GM12892 (cell line): ENCODE measurements around the gene ZDHHC24.

Source experiments
- POLR2A ChIP-seq: IDR thresholded peaks from 2 replicates; pipeline ENCODE4 v1.6.1; 2011; ENCODE audit warnings: low read depth, low read length, control low read depth
- POLR2AphosphoS5 ChIP-seq: IDR thresholded peaks from 2 replicates; pipeline ENCODE4 v1.6.1; 2011; ENCODE audit warnings: low read depth, low read length, control low read depth

DNA sequence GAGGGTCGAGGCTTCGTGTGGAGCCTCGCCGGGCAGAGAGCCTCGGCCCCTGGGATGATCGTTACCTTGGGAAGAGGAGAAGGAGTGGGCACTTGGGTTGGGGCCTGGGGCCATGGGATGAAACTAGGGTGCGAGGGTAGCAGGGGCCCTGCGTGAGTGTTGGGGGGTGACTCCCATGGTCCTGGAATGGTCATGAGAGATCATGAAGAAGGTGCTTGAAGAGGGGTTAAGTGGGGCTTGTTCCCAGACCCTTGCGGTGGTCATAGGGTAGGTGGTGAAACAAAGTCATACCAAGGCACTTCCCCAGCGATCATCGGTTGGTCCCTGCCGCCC lies 47.4 kb upstream of the ZDHHC24 start:
- TF ChIP-seq POLR2A (no peak), POLR2AphosphoS5 (no peak)
